ENCODE data around the gene BCAP31. TPM values are rescaled to one million over a fixed set of nuclear protein-coding genes. Genes with fewer than 3 reads are reported as not detected.
"Not testable (repeated sequence)": the region's sequence is repeated elsewhere in the genome, so short reads cannot be mapped to it uniquely, and the experiment has no call there.

The BCAP31 gene
- total and polyA plus RNA-seq, 2 donors (not counting 1 experiment from before 2014, with no cell fraction given) = 94.0 to 133 TPM

- H3K27me3 ChIP-seq (ENCODE audit: control insufficient read depth, insufficient read depth, low read length) = no peaks in the 10 kb centered on the region
- H2AFZ ChIP-seq (ENCODE audit: low read length) = no peak overlapping the region
- H3K9me3 ChIP-seq (ENCODE audit: control insufficient read depth, insufficient read depth, low read depth, low read length) = no peaks in the 10 kb centered on the region
- no peaks in the 10 kb centered on the region for H3K36me3 ChIP-seq (ENCODE audit: control insufficient read depth, insufficient read depth, low read length)
- H3K4me3 ChIP-seq (replicated peaks in 1 of 4; ENCODE audit: control extremely low read depth in 1 of 4, insufficient read depth in 1 of 4, low read depth in 3 of 4, low read length in 4 of 4) = no peak overlapping the region
- no peak for TF ChIP-seq EZH2 (IDR thresholded peaks at IDR 0.05; ENCODE audit: low read length, missing control alignments)
- no peak for TF ChIP-seq CTCF (conservative IDR thresholded peaks at IDR 0.05 in 1 of 2, IDR thresholded peaks at IDR 0.05 in 1 of 2; ENCODE audit: low read depth in 1 of 2, low read length in 2 of 2)
- no peaks in the 10 kb centered on the region for H3K4me1 ChIP-seq (ENCODE audit: control insufficient read depth, extremely low read depth, insufficient read depth, low read length)
- no peak overlapping the region for H3K9ac ChIP-seq (ENCODE audit: insufficient read depth, low read length)
- H3K79me2 ChIP-seq (ENCODE audit: control insufficient read depth, insufficient read depth, low read length) = no peaks in the 10 kb centered on the region
- no peak for DNase-seq (ENCODE audit: low read depth in 2 of 2)
- no peaks in the 10 kb centered on the region for H4K20me1 ChIP-seq (ENCODE audit: control insufficient read depth, extremely low read depth, insufficient read depth, low read length)
- no peak overlapping the region for H3K27ac ChIP-seq (ENCODE audit: insufficient read depth, low read length)
- H3K4me2 ChIP-seq (ENCODE audit: extremely low read depth, insufficient read depth, low read length) = no peak overlapping the region
Measured at GRCh38 chrX:153693216-153694086, 30.7 kb downstream of the BCAP31 start.

DNA sequence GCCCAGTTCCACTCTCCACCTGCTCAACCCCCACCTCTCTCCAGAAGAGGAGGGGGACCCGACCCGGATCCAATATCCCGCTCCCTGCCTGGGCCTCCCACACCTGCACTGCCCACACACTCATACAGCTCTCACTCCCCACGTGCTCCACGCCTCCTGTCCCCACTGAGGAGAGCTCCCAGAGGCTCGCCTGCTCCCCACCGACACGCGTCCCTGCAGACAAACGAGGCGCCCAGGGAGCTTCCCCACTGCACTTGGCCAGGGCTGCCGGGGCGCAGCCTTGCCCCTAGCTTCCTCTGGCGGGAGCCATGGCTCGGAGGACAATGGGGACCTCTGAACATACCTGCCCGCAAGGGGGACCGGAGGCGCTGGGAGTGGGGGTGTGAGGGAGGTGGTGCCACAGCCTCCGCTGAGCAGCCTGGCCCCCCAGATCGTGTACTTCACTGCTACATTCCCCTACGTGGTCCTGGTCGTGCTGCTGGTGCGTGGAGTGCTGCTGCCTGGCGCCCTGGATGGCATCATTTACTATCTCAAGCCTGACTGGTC is 31.5 kb downstream of the BCAP31 start:
- no peak overlapping the region for H2AFZ ChIP-seq (ENCODE audit: low read length)
- H3K27ac ChIP-seq (ENCODE audit: insufficient read depth, low read length) = no peak overlapping the region
- no peaks in the 10 kb centered on the region for H3K27me3 ChIP-seq (ENCODE audit: control insufficient read depth, insufficient read depth, low read length)
- H3K36me3 ChIP-seq (ENCODE audit: control insufficient read depth, insufficient read depth, low read length) = no peaks in the 10 kb centered on the region
- no peak overlapping the region for H3K9ac ChIP-seq (ENCODE audit: insufficient read depth, low read length)
- H3K79me2 ChIP-seq (ENCODE audit: control insufficient read depth, insufficient read depth, low read length) = no peaks in the 10 kb centered on the region
- no peaks in the 10 kb centered on the region for H3K9me3 ChIP-seq (ENCODE audit: control insufficient read depth, insufficient read depth, low read depth, low read length)
- DNase-seq (ENCODE audit: low read depth in 2 of 2) = no peak
- H3K4me3 ChIP-seq (replicated peaks in 1 of 4; ENCODE audit: control extremely low read depth in 1 of 4, insufficient read depth in 1 of 4, low read depth in 3 of 4, low read length in 4 of 4) = no peak overlapping the region
- no peaks in the 10 kb centered on the region for H4K20me1 ChIP-seq (ENCODE audit: control insufficient read depth, extremely low read depth, insufficient read depth, low read length)
- H3K4me2 ChIP-seq (ENCODE audit: extremely low read depth, insufficient read depth, low read length) = no peak overlapping the region
- H3K4me1 ChIP-seq (ENCODE audit: control insufficient read depth, extremely low read depth, insufficient read depth, low read length) = no peaks in the 10 kb centered on the region
- TF ChIP-seq EZH2 (IDR thresholded peaks at IDR 0.05; ENCODE audit: low read length, missing control alignments) (no peak), CTCF (conservative IDR thresholded peaks at IDR 0.05 in 1 of 2, IDR thresholded peaks at IDR 0.05 in 1 of 2; ENCODE audit: low read depth in 1 of 2, low read length in 2 of 2) (no peak)

- TF ChIP-seq EZH2 (IDR thresholded peaks at IDR 0.05; ENCODE audit: low read length, missing control alignments) (no peak), CTCF (conservative IDR thresholded peaks at IDR 0.05 in 1 of 2, IDR thresholded peaks at IDR 0.05 in 1 of 2; ENCODE audit: low read depth in 1 of 2, low read length in 2 of 2) (no peak)
- no peak overlapping the region for H3K9ac ChIP-seq (ENCODE audit: insufficient read depth, low read length)
- no peak for DNase-seq (ENCODE audit: low read depth in 2 of 2)
Measured at GRCh38 chrX:153692003-153692402, 32.2 kb downstream of the BCAP31 start.

DNA sequence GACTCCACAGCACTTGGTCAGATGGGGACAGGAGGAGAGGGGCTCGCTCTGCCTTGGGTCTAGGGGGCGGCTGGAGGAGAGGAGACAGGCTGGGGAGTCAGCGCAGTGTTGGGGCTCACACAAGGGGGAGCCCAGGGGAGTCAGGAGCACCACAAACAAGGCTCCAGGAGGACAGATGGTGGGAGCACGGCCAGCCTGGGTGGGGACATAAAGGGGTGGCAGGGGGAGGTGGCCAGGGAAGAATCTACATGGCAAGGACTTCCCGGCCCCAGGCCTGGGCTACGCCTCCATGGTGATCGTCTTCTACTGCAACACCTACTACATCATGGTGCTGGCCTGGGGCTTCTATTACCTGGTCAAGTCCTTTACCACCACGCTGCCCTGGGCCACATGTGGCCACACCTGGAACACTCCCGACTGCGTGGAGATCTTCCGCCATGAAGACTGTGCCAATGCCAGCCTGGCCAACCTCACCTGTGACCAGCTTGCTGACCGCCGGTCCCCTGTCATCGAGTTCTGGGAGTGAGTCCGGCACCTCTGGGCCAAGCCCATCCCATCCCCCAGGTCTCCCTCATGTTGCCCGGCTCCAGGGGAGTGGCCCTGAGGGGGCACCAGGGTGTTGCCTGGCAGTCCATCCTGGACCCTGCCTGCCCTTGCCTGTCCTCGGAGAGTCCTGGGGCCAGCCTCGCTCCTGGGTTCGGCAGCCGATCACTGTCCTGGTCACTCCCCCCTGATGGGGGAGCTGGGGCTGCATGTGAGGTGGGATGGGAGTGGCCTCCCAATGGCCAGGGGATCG is 33.0 kb downstream of the BCAP31 start:
- not testable (repeated sequence) for H3K36me3 ChIP-seq (ENCODE audit: control insufficient read depth, insufficient read depth, low read length); H3K79me2 ChIP-seq (ENCODE audit: control insufficient read depth, insufficient read depth, low read length); H3K27me3 ChIP-seq (ENCODE audit: control insufficient read depth, insufficient read depth, low read length); H3K4me3 ChIP-seq (replicated peaks in 1 of 4; ENCODE audit: control extremely low read depth in 1 of 4, insufficient read depth in 1 of 4, low read depth in 3 of 4, low read length in 4 of 4); H3K9me3 ChIP-seq (ENCODE audit: control insufficient read depth, insufficient read depth, low read depth, low read length); H3K4me2 ChIP-seq (ENCODE audit: extremely low read depth, insufficient read depth, low read length); H2AFZ ChIP-seq (ENCODE audit: low read length); H3K9ac ChIP-seq (ENCODE audit: insufficient read depth, low read length); H3K4me1 ChIP-seq (ENCODE audit: control insufficient read depth, extremely low read depth, insufficient read depth, low read length); H4K20me1 ChIP-seq (ENCODE audit: control insufficient read depth, extremely low read depth, insufficient read depth, low read length); H3K27ac ChIP-seq (ENCODE audit: insufficient read depth, low read length); DNase-seq (ENCODE audit: low read depth in 2 of 2)

More at GRCh38 chrX:153692003-153692402, 32.2 kb downstream of the BCAP31 start:
- H3K4me3 ChIP-seq (replicated peaks in 1 of 4; ENCODE audit: control extremely low read depth in 1 of 4, insufficient read depth in 1 of 4, low read depth in 3 of 4, low read length in 4 of 4) = no peak overlapping the region
- no peaks in the 10 kb centered on the region for H3K36me3 ChIP-seq (ENCODE audit: control insufficient read depth, insufficient read depth, low read length)
- no peaks in the 10 kb centered on the region for H3K27me3 ChIP-seq (ENCODE audit: control insufficient read depth, insufficient read depth, low read length)
- no peak overlapping the region for H2AFZ ChIP-seq (ENCODE audit: low read length)
- H3K79me2 ChIP-seq (ENCODE audit: control insufficient read depth, insufficient read depth, low read length) = no peaks in the 10 kb centered on the region
- no peaks in the 10 kb centered on the region for H4K20me1 ChIP-seq (ENCODE audit: control insufficient read depth, extremely low read depth, insufficient read depth, low read length)
- no peak overlapping the region for H3K4me2 ChIP-seq (ENCODE audit: extremely low read depth, insufficient read depth, low read length)
- H3K4me1 ChIP-seq (ENCODE audit: control insufficient read depth, extremely low read depth, insufficient read depth, low read length) = no peaks in the 10 kb centered on the region
- no peaks in the 10 kb centered on the region for H3K9me3 ChIP-seq (ENCODE audit: control insufficient read depth, insufficient read depth, low read depth, low read length)
- H3K27ac ChIP-seq (ENCODE audit: insufficient read depth, low read length) = no peak overlapping the region
